ENCODE results near the gene FERMT3. TPM values are rescaled to one million over a fixed set of nuclear protein-coding genes. Genes with fewer than 3 reads are reported as not detected.
A peak's percentile ranks its signal among the peaks of the same experiment; 100 is the strongest.

Gene FERMT3
- total and polyA plus RNA-seq, 2 of the 8 experiments (the other 6 are each of a cell fraction or from before 2014, with no cell fraction given): 1.4 to 3.7 TPM

DNA sequence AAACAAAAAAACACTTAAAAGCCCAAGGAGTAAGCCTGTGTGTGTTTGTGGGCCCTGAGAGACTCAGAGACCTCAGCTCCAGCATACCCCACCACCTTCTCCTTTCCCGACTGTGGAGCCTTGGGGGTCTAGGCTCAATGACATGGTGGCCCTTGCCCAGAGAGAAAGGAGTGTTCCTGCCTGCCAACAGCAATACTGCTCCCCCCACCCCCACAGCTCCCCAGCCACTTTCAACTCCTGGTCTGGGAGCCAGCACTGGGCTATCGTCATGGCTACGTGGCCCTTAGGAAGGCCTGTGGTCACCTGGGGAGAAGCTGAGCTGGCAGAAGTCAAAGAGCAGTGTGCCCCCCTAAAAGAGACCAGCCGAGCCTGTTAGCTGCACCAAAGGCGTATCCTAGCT is 37.6 kb downstream of the FERMT3 start:
- no peak overlapping the region for H4K5ac ChIP-seq (ENCODE audit: insufficient read length, low read depth, low read length)
- no peak overlapping the region for H3K4me3 ChIP-seq (ENCODE audit: extremely low read depth in 1 of 4, insufficient read depth in 2 of 4, low read depth in 3 of 4, low read length in 4 of 4)
- no peak overlapping the region for H2BK12ac ChIP-seq (ENCODE audit: low read depth, low read length)
- no peak overlapping the region for H2BK120ac ChIP-seq (replicated peaks; ENCODE audit: low read depth, low read length)
- no peak for DNase-seq (ENCODE audit: low read depth in 1 of 2, low spot score in 2 of 2)
- no peak overlapping the region for H3K9ac ChIP-seq (replicated peaks in 1 of 4; ENCODE audit: extremely low read depth in 1 of 4, low read depth in 3 of 4, low read length in 3 of 4)
- peaks cover 0 to 32% (median 25%) of the 10 kb centered on the region in 4 experiments; a peak in 6 of 7 replicates for H3K4me1 ChIP-seq (replicated peaks in 1 of 4; ENCODE audit: control insufficient read depth in 3 of 4, insufficient read depth in 4 of 4, low read length in 3 of 4)
- H3K27ac ChIP-seq (ENCODE audit: low read depth, low read length): no peak overlapping the region
- ChIA-PET CTCF (ENCODE audit: partially characterized antibody) (interaction anchor here (0.8 to 10.0 kb wide), 13 partner anchors 12 to 59 kb away, joined by 3 to 102 read pairs (median 4); partner anchors contain the start of genes CATSPERZ, ESRRA, FERMT3 and NUDT22), POLR2A (ENCODE audit: partially characterized antibody) (interaction anchor here (1.0 to 13.1 kb wide), 16 partner anchors 7 to 96 kb away, joined by 3 to 352 read pairs (median 21); partner anchors contain the start of genes BAD, CCDC88B, DNAJC4 and FERMT3)
- H3K56ac ChIP-seq (replicated peaks; ENCODE audit: insufficient read length, low read depth, low read length): no peak overlapping the region
- no peaks in the 10 kb centered on the region for H3K27me3 ChIP-seq (replicated peaks in 1 of 4; ENCODE audit: control insufficient read depth in 3 of 4, extremely low read depth in 1 of 4, insufficient read depth in 3 of 4, low read length in 3 of 4)
- H4K20me1 ChIP-seq (replicated peaks in 1 of 2; ENCODE audit: control insufficient read depth in 1 of 2, insufficient read depth in 2 of 2, low read length in 2 of 2): peaks cover 0 to 13% of the 10 kb centered on the region in 2 experiments
- 0 out of 2 replicates have a peak overlapping the region, but pooled peaks have one; percentile 20 for H4K8ac ChIP-seq (ENCODE audit: extremely low read depth, insufficient read depth, low read length)
- peaks cover 0 to 17% (median 4%) of the 10 kb centered on the region in 4 experiments; a peak in 4 of 8 replicates for H3K36me3 ChIP-seq (ENCODE audit: control insufficient read depth in 2 of 4, insufficient read depth in 4 of 4, low read length in 3 of 4)
- 74% methylated on average over 5 of the region's 5 CpGs; no CpG with 5 or more reads in 1 of the 2 experiments for WGBS, 2 experiments (ENCODE audit: extremely low coverage in 1 of 2, insufficient coverage in 1 of 2, insufficient read length in 1 of 2, insufficient replicate concordance in 2 of 2, low coverage in 1 of 2, low lambda C conversion rate in 2 of 2, missing lambda C conversion rate in 1 of 2)
- no peak overlapping the region for H3K4ac ChIP-seq (replicated peaks; ENCODE audit: insufficient read length, low read depth, low read length)
- FAIRE-seq: no peak
- no peak overlapping the region for H3K18ac ChIP-seq (ENCODE audit: extremely low read depth, low read length)
- H3K79me1 ChIP-seq (ENCODE audit: low read depth, low read length): peaks cover 6% of the 10 kb centered on the region
- no peak overlapping the region for H2AK5ac ChIP-seq (ENCODE audit: low read depth, low read length)
- no peak overlapping the region for H3K23ac ChIP-seq (ENCODE audit: insufficient read length)
- H3K14ac ChIP-seq (ENCODE audit: insufficient read length): no peak overlapping the region
- H2BK5ac ChIP-seq (ENCODE audit: low read depth, low read length): no peak overlapping the region
- peaks cover 20% of the 10 kb centered on the region for H3K23me2 ChIP-seq (ENCODE audit: low read depth, low read length)
- no peaks in the 10 kb centered on the region for H3K9me3 ChIP-seq (ENCODE audit: insufficient read depth in 2 of 2, low read depth in 1 of 2, low read length in 1 of 2)
- H3K79me2 ChIP-seq (ENCODE audit: control insufficient read depth in 1 of 2, insufficient read depth in 2 of 2, low read length in 2 of 2): peaks cover 6 to 21% of the 10 kb centered on the region in 2 experiments; a peak in 3 of 4 replicates
- no peak overlapping the region; a peak in 1 of 4 replicates for H3K4me2 ChIP-seq (ENCODE audit: insufficient read depth in 1 of 2, low read depth in 2 of 2, low read length in 2 of 2)
- no peak overlapping the region for H2BK15ac ChIP-seq (ENCODE audit: low read length)
- no peak overlapping the region for H4K91ac ChIP-seq (replicated peaks; ENCODE audit: insufficient read length, low read length)
- H2BK20ac ChIP-seq (ENCODE audit: low read length): no peak overlapping the region
- no peak for TF ChIP-seq KDM1A (IDR thresholded peaks at IDR 0.05; ENCODE audit: borderline replicate concordance, low read length)
- TF ChIP-seq POLR2AphosphoS5 (IDR thresholded peaks at IDR 0.05; ENCODE audit: low read depth, low read length): peak; percentile 56; the same call in 1 of the 2 replicates
- no peak overlapping the region for H2AFZ ChIP-seq (ENCODE audit: low read length)

Measured in H1 (cell line).